H1 (cell line): Measurements from ENCODE around the gene ZSWIM9. TPM values are rescaled to one million over a fixed set of nuclear protein-coding genes. Genes with fewer than 3 reads are reported as not detected.

Experiments
- polyA plus RNA-seq, 7 experiments: library from polyadenylated mRNA; depleted of rRNA in 3 of 7; stranded (reverse) in 5 of 7; unstranded in 2 of 7; fragments of >200 nt in 5 of 7; fragments of 200-250 nt in 2 of 7; gene quantifications; 1 replicate in 5 of 7; 2 replicates in 1 of 7; 4 replicates in 1 of 7; pipeline versions ENCODE4 v1.2.1 to v1.2.3, GENCODE V29; 2011 to 2013; ENCODE audit warnings: missing spikeins in 2 of 7, mixed read lengths in 2 of 7
- total RNA-seq: library from RNA; stranded (reverse); fragmentation: NEBNext Ultra II Directional; extraction: Animal tissue kit (Norgen Biotek cat#: 25700); gene quantifications from 2 replicates; pipeline ENCODE4 v1.2.1, GENCODE V29; 2021

Gene ZSWIM9
- total and polyA plus RNA-seq, 2 of the 8 experiments (the other 6 are each of a cell fraction or from before 2014, with no cell fraction given): 1.5 to 10.4 TPM

Other genes starting within 250 kb of the ZSWIM9 start
- gene BSPH1, start 178.5 kb upstream of the ZSWIM9 start, total RNA-seq: not detected in 2 replicates
- not detected in 2 replicates for gene BSPH1, start 178.5 kb upstream of the ZSWIM9 start, polyA plus RNA-seq (2011; rRNA removed)
- not detected in 2 replicates for gene ELSPBP1, start 176.0 kb upstream of the ZSWIM9 start, total RNA-seq
- gene ELSPBP1, start 176.0 kb upstream of the ZSWIM9 start, polyA plus RNA-seq (2011; rRNA removed): not detected in 2 replicates
- gene CABP5, start 126.6 kb upstream of the ZSWIM9 start, total RNA-seq: not detected in 2 replicates
- gene CABP5, start 126.6 kb upstream of the ZSWIM9 start, polyA plus RNA-seq (2011; rRNA removed): not detected in 2 replicates
- 14.9 and 17.5 TPM in 2 replicates for gene PLA2G4C, start 59.9 kb upstream of the ZSWIM9 start, total RNA-seq
- 14.9 and 20.5 TPM in 2 replicates for gene PLA2G4C, start 59.9 kb upstream of the ZSWIM9 start, polyA plus RNA-seq (2011; rRNA removed)
- gene LIG1, start 336 bp upstream of the ZSWIM9 start, total RNA-seq: 97.7 and 113 TPM in 2 replicates
- 67.6 and 87.0 TPM in 2 replicates for gene LIG1, start 336 bp upstream of the ZSWIM9 start, polyA plus RNA-seq (2011; rRNA removed)
- gene CARD8, start 85.2 kb downstream of the ZSWIM9 start, total RNA-seq: 24.4 and 26.2 TPM in 2 replicates
- 8.9 and 11.7 TPM in 2 replicates for gene CARD8, start 85.2 kb downstream of the ZSWIM9 start, polyA plus RNA-seq (2011; rRNA removed)
- 19.2 TPM in 2 replicates for gene ZNF114, start 99.4 kb downstream of the ZSWIM9 start, total RNA-seq
- gene ZNF114, start 99.4 kb downstream of the ZSWIM9 start, polyA plus RNA-seq (2011; rRNA removed): 7.3 and 8.2 TPM in 2 replicates
- gene EMP3, start 154.9 kb downstream of the ZSWIM9 start, total RNA-seq: 18.4 and 20.9 TPM in 2 replicates
- 65.9 and 87.8 TPM in 2 replicates for gene EMP3, start 154.9 kb downstream of the ZSWIM9 start, polyA plus RNA-seq (2011; rRNA removed)
- 14.2 and 14.7 TPM in 2 replicates for gene TMEM143, start 193.3 kb downstream of the ZSWIM9 start, total RNA-seq
- gene TMEM143, start 193.3 kb downstream of the ZSWIM9 start, polyA plus RNA-seq (2011; rRNA removed): 19.1 and 26.7 TPM in 2 replicates
- gene SYNGR4, start 193.7 kb downstream of the ZSWIM9 start, total RNA-seq: 1.1 TPM in 1 of 2 replicates, not detected in the other
- 0.27 and 0.41 TPM in 2 replicates for gene SYNGR4, start 193.7 kb downstream of the ZSWIM9 start, polyA plus RNA-seq (2011; rRNA removed)
- gene KDELR1, start 220.9 kb downstream of the ZSWIM9 start, total RNA-seq: 224 and 225 TPM in 2 replicates
- 231 and 249 TPM in 2 replicates for gene KDELR1, start 220.9 kb downstream of the ZSWIM9 start, polyA plus RNA-seq (2011; rRNA removed)
- 11.0 and 12.4 TPM in 2 replicates for gene GRIN2D, start 223.0 kb downstream of the ZSWIM9 start, total RNA-seq
- 2.2 and 4.9 TPM in 2 replicates for gene GRIN2D, start 223.0 kb downstream of the ZSWIM9 start, polyA plus RNA-seq (2011; rRNA removed)